ENCODE measurements around the gene GMEB2.

GMEB2 gene

GRCh38 chr20:63568170-63568981 lies 58.5 kb downstream of the GMEB2 start:
- Histone ChIP-seq H3K4me2 (peak overlapping the region; percentile 92), H3K36me3 (ENCODE audit: insufficient read depth) (no peaks in the 10 kb centered on the region), H3K79me2 (ENCODE audit: insufficient read depth, low read depth) (no peaks in the 10 kb centered on the region), H4K20me1 (ENCODE audit: insufficient read depth) (no peaks in the 10 kb centered on the region), H3K4me3 (IDR thresholded peaks at IDR 0.05; ENCODE audit: insufficient read depth, low read depth, low read length) (no peak overlapping the region), H2AFZ (ENCODE audit: low read depth) (no peak overlapping the region), H3K4me1 (ENCODE audit: low read depth, poor library complexity, severe bottlenecking) (peaks cover 26% of the 10 kb centered on the region), H3K9ac (no peak overlapping the region), H3K27ac (no peak overlapping the region; the same call in 1 of the 2 replicates), H3K27me3 (ENCODE audit: insufficient read depth, low read depth) (peaks cover 15% of the 10 kb centered on the region)
- TF ChIP-seq CTCF (conservative IDR thresholded peaks at IDR 0.05; ENCODE audit: low read depth, low read length), result no peak

GRCh38 chr20:63567386-63568169 lies 59.3 kb downstream of the GMEB2 start:
- peaks cover 26% of the 10 kb centered on the region for H3K4me1 ChIP-seq (ENCODE audit: low read depth, poor library complexity, severe bottlenecking)
- no peak overlapping the region; the same call in 1 of the 2 replicates for H3K27ac ChIP-seq
- no peak overlapping the region for H2AFZ ChIP-seq (ENCODE audit: low read depth)
- peak overlapping the region; percentile 92 for H3K4me2 ChIP-seq
- no peak overlapping the region for H3K9ac ChIP-seq
- H3K79me2 ChIP-seq (ENCODE audit: insufficient read depth, low read depth), result no peaks in the 10 kb centered on the region
- TF ChIP-seq CTCF (conservative IDR thresholded peaks at IDR 0.05; ENCODE audit: low read depth, low read length), result no peak
- no peaks in the 10 kb centered on the region for H3K36me3 ChIP-seq (ENCODE audit: insufficient read depth)
- H3K4me3 ChIP-seq (IDR thresholded peaks at IDR 0.05; ENCODE audit: insufficient read depth, low read depth, low read length), result no peak overlapping the region
- H4K20me1 ChIP-seq (ENCODE audit: insufficient read depth), result no peaks in the 10 kb centered on the region
- peaks cover 15% of the 10 kb centered on the region for H3K27me3 ChIP-seq (ENCODE audit: insufficient read depth, low read depth)

- peaks cover 26% of the 10 kb centered on the region for H3K4me1 ChIP-seq (ENCODE audit: low read depth, poor library complexity, severe bottlenecking)
- TF ChIP-seq CTCF (conservative IDR thresholded peaks at IDR 0.05; ENCODE audit: low read depth, low read length), result no peak
- H3K27ac ChIP-seq, result no peak overlapping the region
- H3K79me2 ChIP-seq (ENCODE audit: insufficient read depth, low read depth), result no peaks in the 10 kb centered on the region
- H3K36me3 ChIP-seq (ENCODE audit: insufficient read depth), result no peaks in the 10 kb centered on the region
- no peak overlapping the region for H3K4me2 ChIP-seq
- no peaks in the 10 kb centered on the region for H4K20me1 ChIP-seq (ENCODE audit: insufficient read depth)
- H3K4me3 ChIP-seq (IDR thresholded peaks at IDR 0.05; ENCODE audit: insufficient read depth, low read depth, low read length), result no peak overlapping the region
- no peak overlapping the region for H2AFZ ChIP-seq (ENCODE audit: low read depth)
- no peak overlapping the region for H3K9ac ChIP-seq
- peaks cover 15% of the 10 kb centered on the region for H3K27me3 ChIP-seq (ENCODE audit: insufficient read depth, low read depth)
These were observed 59.8 kb downstream of the GMEB2 start for GRCh38 chr20:63567136-63567385.

- H3K79me2 ChIP-seq (ENCODE audit: insufficient read depth, low read depth), result no peaks in the 10 kb centered on the region
- H3K9ac ChIP-seq, result no peak overlapping the region
- H3K4me2 ChIP-seq, result no peak overlapping the region
- no peak overlapping the region for H2AFZ ChIP-seq (ENCODE audit: low read depth)
- no peak overlapping the region for H3K4me3 ChIP-seq (IDR thresholded peaks at IDR 0.05; ENCODE audit: insufficient read depth, low read depth, low read length)
- no peak for TF ChIP-seq CTCF (conservative IDR thresholded peaks at IDR 0.05; ENCODE audit: low read depth, low read length)
- H3K27me3 ChIP-seq (ENCODE audit: insufficient read depth, low read depth), result peaks cover 15% of the 10 kb centered on the region
- H3K4me1 ChIP-seq (ENCODE audit: low read depth, poor library complexity, severe bottlenecking), result peaks cover 26% of the 10 kb centered on the region
- no peaks in the 10 kb centered on the region for H3K36me3 ChIP-seq (ENCODE audit: insufficient read depth)
- H4K20me1 ChIP-seq (ENCODE audit: insufficient read depth), result no peaks in the 10 kb centered on the region
- no peak overlapping the region for H3K27ac ChIP-seq
These were observed 60.3 kb downstream of the GMEB2 start for GRCh38 chr20:63566395-63567135.

All from KMS-11 (cell line).